Smooth muscle cell of trachea (primary cell): ENCODE measurements around the gene DLGAP5. TPM values are rescaled to one million over a fixed set of nuclear protein-coding genes. Genes with fewer than 3 reads are reported as not detected.

Experiments
- total RNA-seq: library from RNA; depleted of rRNA; stranded (reverse); fragments of >200 nt; gene quantifications from 2 replicates; pipeline ENCODE4 v1.2.1, GENCODE V29; 2014

The DLGAP5 gene
- 2.3 and 66.5 TPM in 2 replicates for total RNA-seq

DNA sequence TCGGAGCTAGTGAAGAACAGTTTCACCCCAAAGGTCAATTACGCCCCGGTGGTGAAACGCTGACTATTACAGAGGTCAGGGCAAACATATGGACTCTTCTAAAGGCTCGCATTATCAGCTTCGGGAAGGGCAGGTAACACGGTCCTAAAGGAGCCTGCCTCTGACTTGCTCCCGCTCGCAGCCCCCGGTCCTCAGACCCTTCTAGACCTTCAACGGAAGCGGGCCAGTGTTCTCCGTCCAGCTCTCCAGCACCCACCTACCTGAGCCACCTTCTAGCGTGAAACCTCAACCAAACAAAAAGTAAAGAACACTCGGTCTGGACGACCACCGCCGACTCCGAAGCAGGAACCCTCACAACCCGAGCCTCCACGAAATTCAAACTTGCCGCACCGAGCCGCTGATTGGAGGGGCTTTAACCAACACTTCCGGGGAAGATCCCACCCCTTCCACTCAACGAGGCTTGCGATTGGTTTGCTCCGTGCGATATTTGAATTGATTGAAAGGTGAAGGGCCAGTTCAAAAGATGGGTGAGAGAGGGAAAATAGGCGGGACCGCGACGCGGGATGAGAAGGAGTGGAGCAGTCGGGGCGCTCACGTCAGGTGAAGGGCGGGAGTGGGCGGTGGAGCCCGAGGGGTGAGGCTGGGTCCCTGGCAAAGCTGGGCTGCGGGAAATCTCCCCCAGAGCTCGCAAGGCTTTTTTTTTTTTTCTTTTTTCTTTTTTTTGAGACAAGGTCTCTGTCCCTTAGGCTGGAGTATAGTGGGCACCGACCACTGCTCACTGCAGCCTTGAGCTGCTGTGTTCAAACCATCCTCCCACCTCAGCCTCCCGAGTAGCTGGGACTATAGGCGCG is at the start of gene DLGAP5:
Gene DLGAP5, minus strand, starts transcription at position 383 of the 851 bp plus-strand sequence. CDS start 2,406 bp downstream, outside the sequence.

GRCh38 chr14:55129086-55129427 is 62.3 kb downstream of the DLGAP5 start, which contains the start of gene LGALS3:
Gene LGALS3, plus strand, starts transcription at chr14:55129252. Its CDS starts 8,122 bp downstream, at chr14:55137374.

Other genes with a start within 250 kb of the DLGAP5 start
- 6.3 and 18.8 TPM in 2 replicates for gene WDHD1, start 164.5 kb downstream of the DLGAP5 start, total RNA-seq
- gene SOCS4, start 164.3 kb downstream of the DLGAP5 start, total RNA-seq: 13.2 and 15.1 TPM in 2 replicates
- gene MAPK1IP1L, start 139.9 kb downstream of the DLGAP5 start, total RNA-seq: 16.4 and 26.2 TPM in 2 replicates
- gene LGALS3, start 62.3 kb downstream of the DLGAP5 start, total RNA-seq: 456 and 567 TPM in 2 replicates
- 21.1 and 21.7 TPM in 2 replicates for gene FBXO34, start 79.8 kb upstream of the DLGAP5 start, total RNA-seq
- 19.1 and 19.4 TPM in 2 replicates for gene ATG14, start 220.2 kb upstream of the DLGAP5 start, total RNA-seq
- not detected in 2 replicates for gene TBPL2, start 249.0 kb upstream of the DLGAP5 start, total RNA-seq